GM19035 (cell line): Measurements from ENCODE around the gene MORF4L1.
"Not testable (repeated sequence)": the region's sequence is repeated elsewhere in the genome, so short reads cannot be mapped to it uniquely, and the experiment has no call there.

Experiments
- ATAC-seq: cut with Tn5 transposase; IDR thresholded peaks from one replicate; pipeline ENCODE4 v1.9.1; 2021; ENCODE audit not compliant: unreplicated experiment

Gene MORF4L1, protein sequence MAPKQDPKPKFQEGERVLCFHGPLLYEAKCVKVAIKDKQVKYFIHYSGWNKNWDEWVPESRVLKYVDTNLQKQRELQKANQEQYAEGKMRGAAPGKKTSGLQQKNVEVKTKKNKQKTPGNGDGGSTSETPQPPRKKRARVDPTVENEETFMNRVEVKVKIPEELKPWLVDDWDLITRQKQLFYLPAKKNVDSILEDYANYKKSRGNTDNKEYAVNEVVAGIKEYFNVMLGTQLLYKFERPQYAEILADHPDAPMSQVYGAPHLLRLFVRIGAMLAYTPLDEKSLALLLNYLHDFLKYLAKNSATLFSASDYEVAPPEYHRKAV

DNA sequence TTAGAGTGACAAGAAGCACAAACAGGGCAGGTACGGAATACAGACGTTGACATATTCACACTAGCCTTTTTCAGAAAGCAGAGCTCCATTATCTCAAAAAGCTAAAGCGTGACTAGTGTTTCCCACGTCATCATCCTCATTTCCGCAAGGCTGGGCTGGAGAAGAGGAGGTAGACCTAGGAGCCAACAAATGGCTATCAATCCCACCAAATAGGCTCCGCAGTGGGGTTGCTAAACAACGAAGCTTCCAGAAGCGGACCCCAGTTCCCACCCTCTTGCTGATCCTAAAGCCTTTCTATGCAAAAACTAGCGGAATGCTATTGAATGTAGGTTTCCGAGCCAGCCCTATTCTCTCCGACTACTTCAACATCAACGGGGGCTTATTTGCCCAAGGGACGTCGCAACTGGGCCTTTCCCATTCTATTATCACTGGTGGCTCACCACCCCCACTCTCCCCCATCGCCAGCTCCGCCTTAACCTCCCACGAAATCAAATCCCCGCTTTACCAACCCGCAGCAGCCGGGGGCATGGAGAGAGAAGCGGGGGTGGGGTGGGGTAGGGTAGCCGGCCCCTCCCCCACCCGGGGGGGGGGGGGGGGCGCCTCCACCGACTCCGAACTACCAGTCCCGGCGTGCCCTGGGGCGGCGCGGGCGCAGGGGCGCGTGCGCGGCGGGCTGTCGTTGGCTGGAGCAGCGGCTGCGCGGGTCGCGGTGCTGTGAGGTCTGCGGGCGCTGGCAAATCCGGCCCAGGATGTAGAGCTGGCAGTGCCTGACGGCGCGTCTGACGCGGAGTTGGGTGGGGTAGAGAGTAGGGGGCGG, at the start of gene MORF4L1:
Gene MORF4L1, plus strand, starts transcription at position 736 of the 817 bp plus-strand sequence. CDS start 128 bp downstream, outside the sequence.
- peak; percentile 75 for ATAC-seq

DNA sequence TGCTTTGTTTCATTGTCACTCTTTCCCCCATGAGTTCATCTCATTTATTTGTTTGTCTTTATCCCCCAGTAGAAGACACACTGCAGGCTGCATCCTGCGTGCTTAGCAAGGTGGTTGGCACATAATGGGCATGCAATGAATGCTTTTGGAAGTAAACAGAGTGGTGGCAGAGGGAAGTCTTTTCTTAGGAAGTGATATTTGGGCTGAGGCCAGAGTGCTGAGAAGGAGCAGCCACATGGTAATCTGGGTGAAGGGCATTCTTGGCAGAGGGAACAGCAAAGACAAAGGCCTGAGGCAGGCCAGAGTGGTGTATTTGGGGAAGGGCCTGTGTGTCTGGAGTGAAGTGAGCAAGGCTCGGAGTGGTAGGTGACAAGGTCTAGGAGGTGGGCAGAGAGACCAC, 43.8 kb upstream of the MORF4L1 start:
- no peak for ATAC-seq

DNA sequence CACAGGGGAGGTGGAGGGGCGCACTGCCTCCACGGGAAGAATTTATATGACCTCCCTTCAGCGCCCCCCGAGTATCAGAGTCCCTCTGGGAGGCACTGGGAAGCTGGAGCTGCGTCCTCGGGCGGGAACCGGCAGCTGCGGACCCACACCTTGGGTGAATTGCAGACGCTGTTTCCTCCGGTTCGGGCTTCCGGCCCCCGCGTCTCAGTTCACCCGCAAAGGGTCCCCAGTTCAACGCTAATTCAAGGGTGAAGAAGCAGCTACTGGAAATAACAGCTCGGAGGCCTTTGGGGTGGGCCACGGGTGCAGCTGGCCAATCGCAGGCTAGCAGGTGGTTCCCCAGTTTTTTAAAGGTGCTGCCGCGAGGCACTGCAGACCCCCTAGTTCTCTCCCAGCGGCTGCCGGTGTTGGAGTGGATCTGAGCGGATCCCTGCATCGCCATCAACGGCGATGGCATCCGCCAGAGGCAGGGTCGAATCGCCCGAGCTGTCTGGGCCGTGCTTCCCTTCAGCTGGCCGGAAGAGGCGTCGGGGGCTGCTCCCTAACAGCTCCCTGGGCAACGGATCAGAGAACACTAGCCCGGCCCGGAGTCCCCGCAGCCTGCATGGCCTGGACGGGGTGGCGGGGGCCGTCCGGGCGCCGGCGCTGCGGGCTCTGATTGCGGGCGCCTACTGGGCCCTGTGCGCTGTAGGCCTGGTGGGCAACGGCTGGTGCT, 42.0 kb upstream of the MORF4L1 start:
- no peak for ATAC-seq

DNA sequence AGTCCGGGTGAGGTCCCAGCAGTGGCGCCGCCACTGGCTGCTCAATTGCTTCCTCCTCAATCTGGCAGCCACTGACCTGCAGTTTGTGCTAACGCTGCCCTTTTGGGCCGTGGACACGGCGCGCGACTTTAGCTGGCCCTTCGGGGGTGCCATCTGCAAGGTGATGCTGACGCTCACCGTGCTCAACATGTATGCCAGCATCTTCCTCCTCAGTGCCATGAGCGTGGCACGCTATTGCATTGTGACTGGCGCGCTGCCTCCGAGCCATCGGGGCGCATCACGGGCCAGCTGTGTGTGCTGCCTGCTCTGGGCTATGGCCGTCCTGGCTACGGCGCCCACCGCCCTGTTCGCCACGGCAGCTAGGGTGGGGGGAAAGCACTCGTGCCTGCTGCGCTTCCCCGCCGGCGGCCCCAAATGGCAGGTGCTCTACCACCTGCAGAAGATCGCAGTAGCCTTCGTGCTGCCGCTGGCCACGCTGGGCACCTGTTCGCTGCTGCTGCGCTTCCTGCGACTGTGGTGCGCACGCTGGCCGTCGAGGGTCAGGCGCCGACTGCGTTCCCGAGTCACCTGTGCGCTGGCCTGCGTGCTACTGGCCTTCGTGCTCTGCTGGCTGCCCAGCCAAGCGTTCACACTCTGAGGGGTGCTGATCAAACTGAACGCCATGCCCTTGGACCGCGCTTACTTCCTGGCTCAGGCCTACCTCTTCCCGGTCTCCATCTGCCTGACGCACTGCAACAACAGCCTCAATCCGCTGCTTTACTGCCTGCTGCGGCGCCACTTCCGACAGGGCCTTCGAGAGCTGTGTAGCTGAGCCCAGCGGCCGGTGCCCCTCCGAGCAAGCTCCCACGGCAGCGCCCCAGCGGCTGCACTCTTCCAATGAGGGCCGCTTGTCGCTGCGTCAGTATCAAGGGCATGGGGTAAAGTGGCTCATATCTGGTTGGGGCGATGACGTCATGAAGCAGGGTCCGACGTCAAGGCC, 41.2 kb upstream of the MORF4L1 start:
- no peak for ATAC-seq

DNA sequence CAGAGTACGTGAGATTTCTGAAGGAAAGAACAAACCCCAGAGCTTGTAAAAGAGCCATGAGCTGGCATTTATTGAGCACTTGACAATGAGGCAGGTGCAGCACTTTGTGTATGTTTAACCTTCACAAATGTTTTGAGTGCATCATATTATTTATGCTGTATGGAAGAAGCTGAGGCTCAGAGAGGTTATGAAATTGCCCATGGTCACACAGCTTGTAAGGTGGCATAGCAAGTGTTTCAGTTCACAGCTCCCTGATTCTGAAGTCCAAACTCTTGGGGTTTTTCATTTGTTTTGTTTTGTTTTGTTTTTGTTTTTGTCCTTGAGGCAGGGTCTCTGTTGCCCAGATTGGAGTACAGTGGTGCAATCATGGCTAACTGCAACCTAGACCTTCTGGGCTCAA, 36.4 kb upstream of the MORF4L1 start:
- ATAC-seq, result no peak

DNA sequence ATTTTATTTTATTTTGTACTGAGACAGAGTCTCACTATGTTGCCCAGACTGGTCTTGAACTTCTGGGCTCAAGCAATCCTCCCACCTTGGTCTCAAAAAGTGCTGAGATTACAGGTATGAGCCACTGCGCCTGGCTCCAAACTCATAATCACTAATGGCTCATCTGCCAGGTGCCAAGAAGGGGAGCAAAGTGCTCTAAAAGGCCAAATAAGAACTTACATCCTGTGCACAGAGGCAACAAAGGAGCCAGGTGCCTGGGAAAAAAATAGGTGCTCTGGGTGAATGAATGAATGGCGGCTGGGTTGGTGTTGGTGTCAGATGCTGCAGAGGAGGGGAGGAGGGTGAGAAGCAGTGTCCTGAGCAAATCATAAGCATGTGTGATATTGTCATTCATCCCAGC, 35.6 kb upstream of the MORF4L1 start:
- ATAC-seq, result no peak

DNA sequence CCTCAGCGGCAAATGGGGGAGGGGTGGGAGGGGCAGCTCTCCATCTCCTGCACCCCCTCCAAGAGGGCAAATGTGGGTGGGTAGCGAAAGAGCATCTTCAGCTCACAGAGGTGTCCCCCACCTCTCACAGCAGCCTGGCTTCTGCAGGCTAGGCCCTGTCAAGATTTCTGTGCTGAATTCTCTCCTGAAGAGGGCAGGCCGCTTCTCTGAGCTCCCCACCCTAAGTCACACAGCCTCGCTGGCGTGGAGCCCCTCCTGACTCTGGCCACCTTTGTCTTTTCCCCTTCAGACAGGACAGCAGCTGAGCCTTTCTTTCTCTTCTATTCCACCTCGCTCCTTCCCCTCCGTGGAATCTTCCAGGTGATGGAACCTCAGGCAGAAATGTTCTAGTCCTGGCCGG, 35.1 kb upstream of the MORF4L1 start:
- no peak for ATAC-seq

DNA sequence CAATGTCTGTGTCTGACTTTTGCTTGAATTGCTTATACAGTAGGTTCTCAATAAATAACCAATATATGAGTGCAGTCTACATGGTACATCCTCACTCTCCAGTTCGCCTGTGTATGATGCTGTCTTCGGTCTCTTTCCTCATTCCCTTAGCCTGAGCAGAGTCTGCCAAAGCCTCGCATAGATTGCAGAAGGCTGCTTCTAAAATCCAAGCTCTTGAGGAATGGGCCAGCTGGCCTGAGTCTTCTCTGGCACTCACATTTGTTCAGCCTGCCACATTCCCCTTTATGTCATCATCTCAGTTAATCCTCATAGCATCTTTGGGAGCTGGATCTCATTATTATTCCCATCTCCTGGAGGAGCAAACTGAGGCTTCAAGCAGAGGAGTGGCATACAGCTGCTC, 34.2 kb upstream of the MORF4L1 start:
- no peak for ATAC-seq

DNA sequence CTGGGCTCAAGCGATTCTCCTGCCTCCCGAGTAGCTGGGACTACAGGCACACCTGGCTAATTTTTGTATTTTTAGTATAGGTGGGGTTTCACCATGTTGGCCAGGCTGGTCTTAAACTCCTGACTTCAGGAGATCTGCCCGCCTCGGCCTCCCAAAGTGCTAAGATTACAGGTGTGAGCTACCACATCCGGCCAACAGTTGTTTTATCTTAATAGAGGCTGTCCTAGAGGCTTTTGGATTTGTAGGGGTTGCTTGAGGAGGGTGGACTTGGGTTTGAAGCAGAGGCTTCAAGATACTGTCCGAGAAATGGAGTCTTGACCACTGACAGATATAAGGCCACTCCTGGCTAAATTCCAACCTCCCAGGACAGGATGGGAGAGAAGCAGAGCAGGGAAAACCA, 33.5 kb upstream of the MORF4L1 start:
- not testable (repeated sequence) for ATAC-seq

DNA sequence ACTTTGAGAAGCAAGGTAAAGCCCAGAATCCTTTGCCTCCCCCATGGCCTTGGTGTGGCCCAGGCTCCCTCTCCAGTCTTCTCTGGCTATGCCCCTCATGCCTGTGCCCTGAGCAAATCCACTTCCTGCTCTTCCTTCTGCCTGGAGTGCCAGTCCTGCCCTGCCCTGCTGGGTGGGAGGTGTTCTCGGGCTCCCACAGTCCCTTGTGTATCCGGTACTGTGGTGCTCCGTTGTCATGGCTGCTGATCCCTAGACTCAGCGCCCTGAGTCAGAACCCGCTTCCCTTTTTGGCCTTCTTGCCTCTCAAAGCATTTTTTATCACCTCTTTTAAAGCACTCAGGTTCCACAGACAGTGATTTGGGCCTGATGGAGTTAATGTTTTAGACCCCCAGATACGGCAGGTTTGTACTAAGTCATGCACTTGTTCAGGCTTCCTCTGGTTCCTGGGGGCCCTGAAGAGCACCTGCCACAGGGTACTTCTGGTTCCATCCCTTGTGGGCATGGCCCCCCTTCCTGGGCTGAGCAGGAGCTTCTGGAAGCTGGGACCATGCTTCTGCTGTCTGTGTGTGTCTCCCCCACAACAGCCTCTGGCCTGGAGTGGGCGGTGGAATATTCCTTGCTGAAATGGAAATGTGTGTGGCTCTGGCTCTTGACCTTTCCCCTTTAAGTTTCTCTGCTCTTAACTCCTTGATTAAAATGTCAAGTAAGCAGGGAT, 31.9 kb upstream of the MORF4L1 start:
- ATAC-seq, result no peak

DNA sequence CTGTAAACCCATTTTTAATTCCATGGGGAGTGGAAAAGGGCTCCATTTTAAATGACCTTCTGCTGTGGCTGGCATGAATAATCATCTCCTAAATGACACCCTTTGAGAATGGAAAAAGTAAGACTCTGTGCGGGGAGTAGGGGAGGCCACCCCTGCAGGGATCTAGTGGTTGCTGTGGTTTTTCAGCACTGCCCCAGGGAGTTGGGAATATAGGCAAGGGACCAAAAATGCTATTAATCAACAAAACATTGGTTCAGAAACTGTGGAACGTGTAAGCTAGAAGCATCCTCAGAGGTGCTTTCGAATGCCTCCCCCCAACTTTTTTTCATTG, 31.3 kb upstream of the MORF4L1 start:
- ATAC-seq, result no peak

DNA sequence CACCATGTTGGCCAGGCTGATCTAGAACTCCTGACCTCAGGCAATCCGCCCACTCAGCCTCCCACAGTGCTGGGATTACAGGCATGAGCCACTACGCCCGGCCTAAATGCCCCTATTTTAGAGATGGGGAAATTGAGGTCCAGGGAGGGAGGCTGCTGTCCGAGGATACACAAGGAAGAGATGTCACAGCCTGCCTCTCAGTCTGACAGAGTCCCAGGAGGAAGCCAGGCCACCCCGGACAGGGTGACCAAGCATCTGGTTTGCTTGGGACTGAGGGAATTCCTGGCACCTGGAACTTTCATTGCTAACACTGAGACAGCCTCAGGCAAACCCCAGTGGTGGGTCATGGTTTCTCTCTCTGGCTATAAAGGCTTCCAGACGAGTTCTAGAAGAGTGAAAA, 30.8 kb upstream of the MORF4L1 start:
- ATAC-seq, result no peak

DNA sequence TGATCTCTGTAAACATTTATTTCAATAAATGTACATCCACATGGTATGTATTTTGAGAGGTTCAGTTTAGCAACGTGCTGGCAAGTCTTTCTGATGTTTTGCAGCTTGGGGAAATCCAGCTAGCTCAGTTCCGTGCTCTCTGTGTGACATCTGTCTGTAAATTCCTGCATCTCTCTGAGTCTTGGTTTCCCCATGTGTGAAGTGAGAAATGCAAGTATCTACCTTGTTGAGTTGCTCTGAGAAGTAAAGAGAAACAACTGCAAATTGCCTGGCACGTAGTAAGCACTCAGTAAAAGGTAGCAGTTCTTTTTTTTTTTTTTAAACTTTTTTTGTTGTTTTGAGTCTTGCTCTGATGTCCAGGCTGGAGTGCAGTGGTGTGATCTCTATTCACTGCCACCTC, 30.2 kb upstream of the MORF4L1 start:
- no peak for ATAC-seq

DNA sequence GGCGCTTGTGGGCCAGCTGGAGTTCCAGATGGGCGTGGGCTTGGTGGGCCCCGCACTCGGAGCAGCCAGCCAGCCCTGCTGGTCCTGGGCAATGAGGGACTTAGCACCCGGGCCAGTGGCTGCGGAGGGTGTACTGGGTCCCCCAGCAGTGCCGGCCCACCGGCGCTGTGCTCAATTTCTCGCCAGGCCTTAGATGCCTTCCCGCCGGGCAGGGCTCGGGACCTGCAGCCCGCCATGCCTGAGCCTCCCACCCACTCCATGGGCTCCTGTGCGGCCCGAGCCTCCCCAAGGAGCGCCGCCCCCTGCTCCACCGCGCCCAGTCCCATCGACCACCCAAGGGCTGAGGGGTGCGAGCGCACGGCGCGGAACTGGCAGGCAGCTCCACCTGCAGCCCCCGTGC, 25.8 kb upstream of the MORF4L1 start:
- ATAC-seq, result not testable (repeated sequence)

DNA sequence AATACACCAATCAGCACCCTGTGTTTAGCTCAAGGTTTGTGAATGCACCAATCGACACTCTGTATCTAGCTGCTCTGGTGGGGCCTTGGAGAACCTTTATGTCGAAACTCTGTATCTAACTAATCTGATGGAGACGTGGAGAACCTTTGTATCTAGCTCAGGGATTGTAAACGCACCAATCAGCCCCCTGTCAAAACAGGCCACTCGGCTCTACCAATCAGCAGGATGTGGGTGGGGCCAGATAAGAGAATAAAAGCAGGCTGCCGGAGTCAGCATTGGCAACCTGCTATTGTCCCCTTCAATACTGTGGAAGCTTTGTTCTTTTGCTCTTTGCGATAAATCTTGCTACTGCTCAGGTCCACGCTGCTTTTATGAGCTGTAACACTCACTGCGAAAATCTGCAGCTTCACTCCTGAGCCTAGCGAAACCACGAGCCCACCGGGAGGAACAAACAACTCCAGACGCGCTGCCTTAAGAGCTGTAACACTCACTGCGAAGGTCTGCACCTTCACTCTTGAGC, 25.2 kb upstream of the MORF4L1 start:
- not testable (repeated sequence) for ATAC-seq

DNA sequence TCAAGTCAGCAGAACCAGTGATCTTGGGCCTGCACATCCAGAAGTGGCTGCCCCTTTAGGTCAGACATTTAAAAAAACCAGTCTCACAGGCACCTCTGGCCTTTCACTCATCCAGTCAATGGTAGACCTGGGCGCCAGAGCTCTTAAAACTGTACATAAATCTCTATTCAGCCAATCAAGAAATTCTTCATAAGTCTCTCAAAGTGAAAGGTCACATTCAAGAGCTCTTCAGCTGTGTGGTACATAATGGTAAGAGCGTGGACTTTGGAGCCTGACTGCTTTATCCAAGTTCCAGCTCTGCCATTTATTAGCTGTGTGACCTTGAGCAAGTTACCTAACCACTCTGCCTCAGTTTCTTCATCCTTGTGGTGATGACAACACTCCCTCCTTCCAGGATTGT, 22.3 kb upstream of the MORF4L1 start:
- no peak for ATAC-seq

DNA sequence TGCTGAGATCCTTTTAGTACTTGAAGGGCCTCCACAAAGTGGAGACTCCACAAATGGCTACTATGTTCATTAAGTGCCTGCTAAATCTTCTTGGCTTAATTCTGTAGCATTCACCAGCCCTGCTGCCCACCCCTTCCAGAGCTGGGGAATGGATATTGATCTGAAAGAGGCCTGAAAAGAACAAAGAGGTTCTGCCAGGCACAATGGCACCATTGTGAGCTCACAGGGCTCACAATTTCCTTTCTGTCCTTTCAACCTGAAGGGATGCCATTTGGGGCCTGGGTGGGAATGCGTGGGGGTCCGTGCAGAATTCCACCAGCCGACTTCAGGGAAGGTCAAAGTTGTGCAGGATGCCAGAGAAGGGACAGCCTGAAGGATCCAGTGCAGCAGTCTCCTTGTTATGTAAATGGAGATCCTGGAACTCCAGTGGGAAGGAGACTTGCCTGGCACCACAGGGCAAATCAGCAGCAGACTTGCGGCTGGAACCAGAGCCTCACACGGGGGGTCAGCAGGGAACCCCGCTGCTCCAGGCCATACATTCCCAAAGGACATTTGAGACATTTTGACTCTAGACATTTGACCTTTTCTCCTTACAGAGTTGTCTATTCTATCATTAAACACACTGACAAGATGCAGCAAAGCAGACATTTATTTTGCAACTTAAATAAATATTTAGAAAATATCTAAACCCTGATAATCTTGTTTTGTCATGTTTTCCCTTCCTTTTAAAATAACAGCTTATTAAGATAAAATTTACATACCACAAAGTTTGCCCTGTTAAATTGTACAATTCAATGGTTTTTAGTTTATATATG, 21.5 kb upstream of the MORF4L1 start:
- no peak for ATAC-seq

DNA sequence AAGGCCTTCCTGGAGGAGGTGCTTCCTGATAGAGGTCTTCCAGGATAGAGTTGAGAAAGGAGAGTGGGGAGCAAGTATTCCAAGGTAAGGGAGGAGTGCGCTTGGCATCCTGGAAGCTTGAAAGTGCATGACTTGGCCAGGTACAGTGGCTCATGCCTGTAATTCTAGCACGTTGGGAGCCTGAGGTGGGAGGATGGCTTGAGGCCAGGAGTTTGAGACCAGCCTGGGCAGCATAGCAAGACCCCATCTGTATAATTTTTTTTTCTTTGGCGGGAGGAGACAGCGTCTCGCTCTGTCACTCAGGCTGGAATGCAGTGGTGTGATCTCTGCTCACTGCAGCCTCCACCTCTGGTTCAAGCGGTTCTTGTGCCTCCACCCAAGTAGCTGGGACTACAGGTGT, 19.2 kb upstream of the MORF4L1 start:
- no peak for ATAC-seq

DNA sequence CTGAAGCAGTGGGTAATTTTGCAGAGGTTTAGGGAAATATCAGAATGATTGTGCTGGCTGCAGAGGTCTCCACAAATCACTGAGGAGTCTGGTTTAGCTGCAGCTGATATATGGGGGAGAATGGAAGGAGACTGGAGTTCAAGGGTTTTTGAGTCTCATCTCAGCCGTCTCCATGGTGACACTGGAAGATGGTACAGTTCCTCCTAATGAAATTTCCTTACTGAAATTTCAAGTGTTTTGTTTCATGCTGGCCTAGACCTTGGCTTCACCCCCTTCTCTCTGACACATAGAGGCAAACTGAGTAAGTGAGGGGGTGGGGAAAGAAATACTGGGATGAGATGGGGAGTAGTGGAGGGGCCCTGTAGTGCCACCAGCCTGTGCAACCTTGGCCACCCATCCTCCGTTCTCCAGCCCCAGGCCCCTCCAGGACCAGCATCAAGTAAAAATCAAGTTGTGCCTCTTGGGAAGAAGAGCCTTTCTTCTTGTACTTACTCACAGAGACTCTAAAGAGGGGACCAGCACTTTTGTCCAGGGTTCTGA, 17.8 kb upstream of the MORF4L1 start:
- ATAC-seq, result no peak
